Lower leg skin (tissue), 4 donors: Measurements from ENCODE around the gene DHRSX. TPM values are rescaled to one million over a fixed set of nuclear protein-coding genes. Genes with fewer than 3 reads are reported as not detected.
"Not testable (repeated sequence)": the region's sequence is repeated elsewhere in the genome, so short reads cannot be mapped to it uniquely, and the experiment has no call there.

ENCODE experiments used
- DNase-seq, 2 donors: peaks; one replicate each; pipeline ENCODE4 v3.0.0-alpha.2; 2019; ENCODE audit warnings: low spot score in 2 of 2
- H3K4me3 ChIP-seq: fragments of 200-600 bp; sonication (generic); 2 replicates; pipeline ENCODE4 v1.5.1; 2017; ENCODE audit warnings: mild to moderate bottlenecking, low read depth; ENCODE audit not compliant: poor library complexity, severe bottlenecking
- POLR2A ChIP-seq, 2 donors: fragments of 450-650 bp; IDR thresholded peaks; one replicate each; pipeline ENCODE4 v1.6.1; 2016 to 2017; ENCODE audit warnings: antibody characterized with exemption in 2 of 2, mild to moderate bottlenecking in 1 of 2, moderate library complexity in 1 of 2
- WGBS, 2 donors: methylation state at CpG; one replicate each; pipeline ENCODE4 v1.1.5; 2018; 5-methylcytosine and 5-hydroxymethylcytosine counted together
- intact Hi-C: fragments of 100-400 bp; cut with DNase I; formaldehyde crosslinking; loops from one replicate; pipeline ENCODE4 v1.15.0; 2023; ENCODE audit warnings: low total_unique reads
- total RNA-seq, 4 donors: library from RNA; depleted of rRNA; stranded (reverse); fragments of >200 nt; gene quantifications; one replicate each; pipeline ENCODE4 v1.1.0, GENCODE V29; 2016
- TF ChIP-seq, protein P1 (sequence below), 3 donors: fragments of 450-650 bp; IDR thresholded peaks; one replicate each; pipeline ENCODE4 v1.5.1; 2016; ENCODE audit warnings: antibody characterized with exemption in 3 of 3, mild to moderate bottlenecking in 3 of 3, moderate library complexity in 2 of 3

DHRSX gene
- total RNA-seq, 4 donors from 2014 or later, result 10.9 to 21.7 (median 16.2) TPM

DNA sequence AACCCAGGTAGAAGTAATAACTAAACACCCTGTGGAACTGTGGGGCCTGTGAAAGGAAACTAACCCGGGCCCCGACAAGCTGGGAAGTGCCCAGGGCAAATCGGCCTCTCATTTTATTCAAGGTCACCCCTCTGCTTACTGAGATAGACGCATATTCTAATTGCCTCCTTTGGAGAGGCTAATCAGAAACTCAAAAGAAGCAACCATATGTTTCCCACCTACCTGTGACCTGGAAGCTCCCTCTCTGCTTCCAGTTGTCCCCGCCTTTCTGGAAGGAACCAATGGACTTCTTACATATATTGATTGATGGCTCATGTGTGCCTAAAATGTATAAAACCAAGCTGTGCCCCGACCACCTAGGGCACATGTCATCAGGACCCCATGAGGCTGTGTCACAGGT, 23.1 kb upstream of the DHRSX start:
- intact Hi-C loops, result no loop called here
- WGBS, 2 donors, result 53 to 74% methylated on average over 6 of the region's 6 CpGs
- no peak for TF ChIP-seq POLR2A (IDR thresholded peaks at IDR 0.05)
- TF ChIP-seq, protein P1, sequence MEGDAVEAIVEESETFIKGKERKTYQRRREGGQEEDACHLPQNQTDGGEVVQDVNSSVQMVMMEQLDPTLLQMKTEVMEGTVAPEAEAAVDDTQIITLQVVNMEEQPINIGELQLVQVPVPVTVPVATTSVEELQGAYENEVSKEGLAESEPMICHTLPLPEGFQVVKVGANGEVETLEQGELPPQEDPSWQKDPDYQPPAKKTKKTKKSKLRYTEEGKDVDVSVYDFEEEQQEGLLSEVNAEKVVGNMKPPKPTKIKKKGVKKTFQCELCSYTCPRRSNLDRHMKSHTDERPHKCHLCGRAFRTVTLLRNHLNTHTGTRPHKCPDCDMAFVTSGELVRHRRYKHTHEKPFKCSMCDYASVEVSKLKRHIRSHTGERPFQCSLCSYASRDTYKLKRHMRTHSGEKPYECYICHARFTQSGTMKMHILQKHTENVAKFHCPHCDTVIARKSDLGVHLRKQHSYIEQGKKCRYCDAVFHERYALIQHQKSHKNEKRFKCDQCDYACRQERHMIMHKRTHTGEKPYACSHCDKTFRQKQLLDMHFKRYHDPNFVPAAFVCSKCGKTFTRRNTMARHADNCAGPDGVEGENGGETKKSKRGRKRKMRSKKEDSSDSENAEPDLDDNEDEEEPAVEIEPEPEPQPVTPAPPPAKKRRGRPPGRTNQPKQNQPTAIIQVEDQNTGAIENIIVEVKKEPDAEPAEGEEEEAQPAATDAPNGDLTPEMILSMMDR (IDR thresholded peaks at IDR 0.05), result no peak
- H3K4me3 ChIP-seq, result no peak overlapping the region
- no peak for DNase-seq

DNA sequence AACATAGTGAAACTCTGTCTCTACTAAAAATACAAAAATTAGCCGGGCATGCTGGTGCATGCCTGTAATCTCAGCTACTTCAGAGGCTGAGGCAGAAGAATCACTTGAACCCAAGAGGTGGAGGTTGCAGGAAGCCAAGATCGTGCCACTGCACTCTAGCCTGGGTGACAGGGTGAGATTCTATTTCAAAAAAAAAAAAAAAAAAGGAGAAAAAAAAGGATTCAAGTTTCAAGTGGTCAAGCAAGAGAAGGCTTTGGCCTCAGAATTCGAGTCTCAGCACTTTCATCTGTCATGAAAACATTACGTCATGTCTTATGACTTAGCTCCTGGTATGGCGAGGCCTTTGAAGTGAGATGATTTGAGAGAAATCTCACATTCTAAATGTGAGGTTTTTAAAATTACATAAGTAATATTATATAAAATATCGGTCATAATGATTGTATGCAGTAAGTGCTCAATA, 21.2 kb upstream of the DHRSX start:
- no peak for TF ChIP-seq POLR2A (IDR thresholded peaks at IDR 0.05)
- TF ChIP-seq, protein P1 (IDR thresholded peaks at IDR 0.05), result no peak
- H3K4me3 ChIP-seq, result no peak overlapping the region
- intact Hi-C loops, result no loop called here
- WGBS, 2 donors, result 80 to 84% methylated on average over 6 of the region's 6 CpGs
- DNase-seq, result no peak

DNA sequence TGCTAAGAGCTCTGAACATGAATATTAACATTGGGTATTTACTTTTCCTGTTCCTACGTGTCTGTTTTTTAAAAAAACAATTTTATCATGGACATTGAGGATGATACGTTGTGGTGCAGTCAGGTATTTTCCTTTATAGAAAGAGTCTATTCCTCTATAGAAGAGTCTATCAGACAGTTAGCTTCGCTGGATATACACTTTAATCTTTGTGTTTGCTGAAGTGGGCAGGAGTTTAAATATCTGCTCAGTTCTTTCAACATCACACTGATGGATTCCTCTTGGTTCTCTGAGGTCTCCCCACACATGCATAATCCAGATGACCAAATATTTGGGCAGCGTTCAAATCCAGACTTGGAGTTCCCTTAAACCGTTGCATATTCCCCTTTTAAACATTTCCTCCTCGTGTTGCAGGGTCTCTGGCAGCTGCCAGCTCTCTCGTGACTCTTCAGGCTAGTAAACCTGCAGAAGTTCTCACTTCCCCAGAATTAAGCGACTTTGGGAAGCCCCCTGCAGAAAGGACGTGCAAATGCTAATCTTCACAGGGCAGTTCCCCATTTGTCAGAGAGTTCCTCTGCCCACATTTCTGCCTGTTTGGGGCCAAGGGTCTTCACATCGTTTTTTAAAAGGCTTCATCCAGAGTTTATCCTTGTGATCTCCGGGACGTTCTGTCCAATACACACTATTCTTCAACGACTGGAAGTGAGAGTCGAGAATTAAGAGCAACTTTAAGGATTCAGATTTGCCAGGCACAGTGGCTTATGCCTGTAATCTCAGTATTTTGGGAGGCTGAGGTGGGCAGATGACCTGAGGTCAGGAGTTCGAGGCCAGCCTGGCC, 20.5 kb upstream of the DHRSX start:
- H3K4me3 ChIP-seq, result no peak overlapping the region
- intact Hi-C loops, result no loop called here
- WGBS, 2 donors, result 55 to 59% methylated on average over 15 of the region's 15 CpGs
- TF ChIP-seq POLR2A (IDR thresholded peaks at IDR 0.05), result no peak
- TF ChIP-seq, protein P1 (IDR thresholded peaks at IDR 0.05), result no peak
- DNase-seq, result peak in 1 of 2 donors; percentile 31

DNA sequence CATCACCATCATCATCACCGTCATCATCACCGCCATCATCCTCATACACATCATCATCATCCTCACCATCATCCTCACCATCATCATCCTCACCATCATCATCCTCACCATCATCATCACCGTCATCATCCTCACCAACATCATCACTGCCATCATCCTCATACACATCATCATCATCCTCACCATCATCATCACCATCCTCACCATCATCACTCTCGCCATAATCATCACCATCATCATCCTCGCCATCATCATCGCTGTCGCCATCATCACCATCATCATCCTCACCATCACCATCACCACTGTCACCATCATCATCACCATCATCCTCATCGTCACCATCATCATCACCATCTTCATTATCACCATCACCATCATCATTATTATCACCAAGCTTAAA, 19.8 kb upstream of the DHRSX start:
- TF ChIP-seq, protein P1 (IDR thresholded peaks at IDR 0.05), result no peak
- no peak for TF ChIP-seq POLR2A (IDR thresholded peaks at IDR 0.05)
- WGBS, 2 donors, result 94 to 97% methylated on average over 8 of the region's 8 CpGs
- no peak overlapping the region for H3K4me3 ChIP-seq
- intact Hi-C loops, result no loop called here
- DNase-seq, result no peak

DNA sequence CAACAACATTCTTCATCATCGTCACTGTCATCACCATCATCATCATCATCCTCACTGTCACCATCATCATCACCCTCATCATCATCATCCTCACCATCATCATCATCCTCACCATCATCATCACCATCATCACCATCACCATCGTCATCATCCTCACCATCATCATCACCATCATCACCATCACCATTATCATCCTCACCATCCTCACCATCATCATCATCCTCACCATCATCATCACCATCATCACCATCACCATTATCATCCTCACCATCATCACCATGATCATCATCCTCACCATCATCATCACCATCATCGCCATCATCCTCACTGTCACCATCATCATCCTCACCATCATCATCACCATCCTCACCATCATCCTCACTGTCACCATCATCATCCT, 18.9 kb upstream of the DHRSX start:
- intact Hi-C loops, H3K4me3 ChIP-seq, DNase-seq: not testable (repeated sequence)
- 83 to 94% methylated on average over 3 of the region's 3 CpGs for WGBS, 2 donors

DNA sequence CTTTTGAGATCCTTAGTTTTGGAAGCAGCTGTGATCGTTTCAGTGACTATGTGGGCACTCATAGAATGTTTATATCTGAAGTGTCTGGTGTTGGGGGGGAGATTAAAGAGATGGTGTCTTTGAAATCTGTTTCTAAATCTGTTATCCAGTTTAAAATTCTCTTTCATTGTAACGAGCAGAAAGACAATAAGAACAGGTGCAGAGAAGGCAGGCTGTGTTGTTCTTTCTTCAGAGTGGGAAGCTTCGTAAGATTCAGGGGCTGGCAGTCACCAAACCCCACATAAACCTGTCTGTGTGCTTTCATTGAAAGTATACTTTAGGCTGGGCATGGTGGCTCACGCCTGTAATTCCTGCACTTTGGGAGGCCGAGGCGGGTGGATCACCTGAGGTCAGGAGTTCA, 16.3 kb upstream of the DHRSX start:
- intact Hi-C loops, result no loop called here
- H3K4me3 ChIP-seq, result no peak overlapping the region
- 76 to 81% methylated on average over 6 of the region's 6 CpGs for WGBS, 2 donors
- DNase-seq, result no peak
- TF ChIP-seq, protein P1 (IDR thresholded peaks at IDR 0.05), result no peak
- TF ChIP-seq POLR2A (IDR thresholded peaks at IDR 0.05), result no peak
